ENCODE measurements around the gene ADGRG6.

DNA sequence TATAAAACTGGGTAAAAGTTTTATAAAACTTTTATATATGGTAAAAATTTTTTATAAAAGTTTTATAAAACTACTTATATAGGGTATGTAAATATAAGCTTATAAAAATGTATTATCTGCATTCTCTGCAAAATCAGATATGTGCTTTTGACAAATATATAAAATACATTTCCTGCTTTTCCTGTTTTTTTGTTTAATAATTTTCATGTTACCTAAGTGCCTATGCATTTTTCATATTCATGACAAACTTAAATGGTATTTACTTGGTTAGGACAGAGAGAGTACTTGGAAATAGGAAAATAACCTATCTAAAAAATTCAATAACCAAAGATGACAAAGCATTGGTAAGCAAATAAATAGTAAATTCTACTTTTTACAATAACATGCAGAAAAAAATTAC lies 41.2 kb downstream of the ADGRG6 start:
- TF ChIP-seq FOXP2 (optimal IDR thresholded peaks at IDR 0.05; ENCODE audit: borderline replicate concordance, extremely low read depth, extremely low read length, insufficient read depth) (no peak), REST (IDR thresholded peaks at IDR 0.05; ENCODE audit: insufficient read depth in 1 of 2, low read depth in 2 of 2, low read length in 2 of 2) (no peak), SIN3A (IDR thresholded peaks at IDR 0.05; ENCODE audit: borderline replicate concordance, insufficient read depth, low read length) (no peak), POLR2AphosphoS5 (IDR thresholded peaks at IDR 0.05; ENCODE audit: low read depth, low read length) (no peak), TAF1 (IDR thresholded peaks at IDR 0.05; ENCODE audit: borderline replicate concordance, insufficient read depth, low read length) (no peak)
